Progenitor cell of endocrine pancreas (in vitro differentiated cells): ENCODE results near the gene SEC24D. TPM values are rescaled to one million over a fixed set of nuclear protein-coding genes. Genes with fewer than 3 reads are reported as not detected.

Source experiments
- DNase-seq: peaks from one replicate; pipeline ENCODE4 v3.0.0; 2021; ENCODE audit warnings: low spot score; ENCODE audit not compliant: unreplicated experiment
- H3K27ac Mint-ChIP-seq: 2 replicates; pipeline ENCODE4 v1.8.0; 2021; ENCODE audit warnings: mild to moderate bottlenecking, moderate library complexity, mixed read lengths
- H3K27me3 Mint-ChIP-seq: 2 replicates; pipeline ENCODE4 v1.8.0; 2021; ENCODE audit warnings: mixed read lengths
- H3K36me3 Mint-ChIP-seq: 2 replicates; pipeline ENCODE4 v1.8.0; 2022; ENCODE audit warnings: mixed read lengths; ENCODE audit not compliant: insufficient read depth
- H3K4me1 Mint-ChIP-seq: 2 replicates; pipeline ENCODE4 v1.8.0; 2021; ENCODE audit warnings: low read depth, mixed read lengths
- H3K4me3 Mint-ChIP-seq: 2 replicates; pipeline ENCODE4 v1.8.0; 2021; ENCODE audit warnings: low read depth, mild to moderate bottlenecking, moderate library complexity, mixed read lengths
- H3K9me3 Mint-ChIP-seq: 2 replicates; pipeline ENCODE4 v1.8.0; 2021; ENCODE audit warnings: low read depth, mixed read lengths
- total RNA-seq: library from RNA; stranded (reverse); gene quantifications from 2 replicates; pipeline ENCODE4 v1.2.1, GENCODE V29; 2021
- TF ChIP-seq, protein P1 (sequence below): fragments of 200-600 bp; sonication (generic); IDR thresholded peaks from one replicate; pipeline ENCODE4 v1.5.0; 2021; ENCODE audit warnings: antibody characterized with exemption, mild to moderate bottlenecking; ENCODE audit not compliant: unreplicated experiment

Gene SEC24D
- total RNA-seq, 1 donor from 2014 or later, result 30.2 TPM

DNA sequence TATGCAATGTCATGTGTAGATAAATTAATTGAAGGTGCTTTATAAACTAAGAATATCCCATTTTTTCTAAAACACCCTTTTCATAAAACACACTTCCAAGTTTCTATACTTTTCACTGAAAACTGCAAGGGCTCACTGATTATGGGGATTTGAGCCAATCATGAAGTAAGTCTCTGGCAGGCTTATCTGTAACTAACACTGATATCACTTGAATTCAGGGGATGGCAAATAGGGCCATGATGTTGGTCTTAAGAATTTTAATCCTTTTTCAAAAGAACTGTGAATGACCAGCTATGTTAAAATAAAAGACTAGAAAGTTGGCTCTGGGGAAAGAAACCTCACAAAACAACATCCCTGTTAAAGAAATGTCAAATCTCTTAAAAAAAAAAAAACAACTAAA lies 13.0 kb upstream of the SEC24D start:
- TF ChIP-seq, protein P1, sequence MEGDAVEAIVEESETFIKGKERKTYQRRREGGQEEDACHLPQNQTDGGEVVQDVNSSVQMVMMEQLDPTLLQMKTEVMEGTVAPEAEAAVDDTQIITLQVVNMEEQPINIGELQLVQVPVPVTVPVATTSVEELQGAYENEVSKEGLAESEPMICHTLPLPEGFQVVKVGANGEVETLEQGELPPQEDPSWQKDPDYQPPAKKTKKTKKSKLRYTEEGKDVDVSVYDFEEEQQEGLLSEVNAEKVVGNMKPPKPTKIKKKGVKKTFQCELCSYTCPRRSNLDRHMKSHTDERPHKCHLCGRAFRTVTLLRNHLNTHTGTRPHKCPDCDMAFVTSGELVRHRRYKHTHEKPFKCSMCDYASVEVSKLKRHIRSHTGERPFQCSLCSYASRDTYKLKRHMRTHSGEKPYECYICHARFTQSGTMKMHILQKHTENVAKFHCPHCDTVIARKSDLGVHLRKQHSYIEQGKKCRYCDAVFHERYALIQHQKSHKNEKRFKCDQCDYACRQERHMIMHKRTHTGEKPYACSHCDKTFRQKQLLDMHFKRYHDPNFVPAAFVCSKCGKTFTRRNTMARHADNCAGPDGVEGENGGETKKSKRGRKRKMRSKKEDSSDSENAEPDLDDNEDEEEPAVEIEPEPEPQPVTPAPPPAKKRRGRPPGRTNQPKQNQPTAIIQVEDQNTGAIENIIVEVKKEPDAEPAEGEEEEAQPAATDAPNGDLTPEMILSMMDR, result no peak
- H3K27me3 Mint-ChIP-seq, result peaks cover 23% of the 10 kb centered on the region
- no peak for DNase-seq
- no peak overlapping the region for H3K4me3 Mint-ChIP-seq
- H3K9me3 Mint-ChIP-seq, result no peaks in the 10 kb centered on the region
- no peak overlapping the region for H3K27ac Mint-ChIP-seq
- H3K4me1 Mint-ChIP-seq, result no peaks in the 10 kb centered on the region
- H3K36me3 Mint-ChIP-seq, result no peaks in the 10 kb centered on the region

DNA sequence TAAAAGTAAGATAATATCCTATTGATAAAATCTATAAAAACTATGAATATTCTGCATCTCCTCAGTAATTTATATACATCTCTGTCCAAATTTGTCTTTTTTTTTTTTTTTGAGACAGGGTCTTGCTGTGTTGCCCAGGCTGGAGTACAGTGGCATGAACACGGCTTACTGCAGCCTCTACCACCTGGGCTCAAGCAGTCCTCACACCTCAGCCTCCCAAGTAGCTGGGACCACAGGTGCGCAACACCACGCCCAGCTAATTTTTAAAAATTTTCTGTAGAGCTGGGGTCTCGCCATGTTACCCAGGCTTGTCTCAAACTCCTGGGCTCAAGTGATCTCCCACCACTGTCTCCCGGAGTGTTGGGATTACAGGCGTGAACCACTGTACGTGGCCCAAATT lies 12.3 kb upstream of the SEC24D start:
- H3K4me1 Mint-ChIP-seq, result no peaks in the 10 kb centered on the region
- TF ChIP-seq, protein P1, result no peak
- no peaks in the 10 kb centered on the region for H3K36me3 Mint-ChIP-seq
- peaks cover 25% of the 10 kb centered on the region for H3K27me3 Mint-ChIP-seq
- no peak for DNase-seq
- no peak overlapping the region for H3K27ac Mint-ChIP-seq
- H3K4me3 Mint-ChIP-seq, result no peak overlapping the region
- H3K9me3 Mint-ChIP-seq, result no peaks in the 10 kb centered on the region

DNA sequence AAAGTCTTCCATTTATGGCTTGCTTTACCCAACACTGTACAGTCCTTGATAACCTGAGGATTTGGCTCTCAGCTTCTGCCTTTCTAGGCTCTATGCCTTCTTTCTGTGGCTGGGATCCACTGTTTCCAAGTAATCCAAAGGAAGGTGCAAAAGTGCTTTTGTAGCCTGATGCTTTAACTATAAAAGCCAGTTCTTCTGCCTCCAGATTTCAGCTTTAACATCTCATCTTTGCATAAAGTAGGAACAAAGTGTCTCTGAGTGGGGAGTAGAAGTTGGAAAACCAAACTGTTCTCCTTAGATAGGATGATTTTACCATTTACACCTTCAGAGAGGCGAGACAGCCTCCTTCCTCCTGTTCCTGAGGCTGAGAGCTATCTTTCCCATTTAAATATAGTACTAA lies 11.1 kb upstream of the SEC24D start:
- Mint-ChIP-seq H3K27ac (no peak overlapping the region), H3K4me1 (no peaks in the 10 kb centered on the region), H3K9me3 (no peaks in the 10 kb centered on the region), H3K4me3 (no peak overlapping the region), H3K27me3 (peaks cover 21% of the 10 kb centered on the region), H3K36me3 (no peaks in the 10 kb centered on the region)
- TF ChIP-seq, protein P1, result no peak
- no peak for DNase-seq

DNA sequence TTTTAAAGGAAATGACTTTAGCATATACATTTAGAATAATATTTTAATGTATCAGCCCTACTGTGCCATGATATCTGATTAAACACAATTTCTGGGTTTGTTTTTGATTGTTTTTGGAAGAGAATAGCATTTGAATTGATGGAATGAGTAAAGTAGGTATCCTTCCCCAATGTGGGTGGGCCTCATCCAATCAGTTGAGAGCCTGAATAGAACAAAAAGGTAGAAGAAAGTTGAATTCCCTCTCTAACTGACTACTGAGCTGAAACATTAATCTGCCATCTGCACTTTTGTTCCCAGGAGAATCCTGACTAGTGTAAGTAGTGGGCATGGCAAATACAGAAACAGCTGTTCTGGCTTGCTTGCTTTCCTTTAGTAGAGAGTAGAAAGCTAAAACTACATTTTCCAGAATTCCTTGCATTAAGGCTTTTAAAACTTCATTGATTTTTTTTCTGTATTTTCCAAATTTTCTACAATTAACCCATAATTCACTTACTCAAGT lies 9.7 kb upstream of the SEC24D start:
- DNase-seq, result no peak
- H3K36me3 Mint-ChIP-seq, result no peaks in the 10 kb centered on the region
- TF ChIP-seq, protein P1, result no peak
- no peaks in the 10 kb centered on the region for H3K9me3 Mint-ChIP-seq
- H3K4me3 Mint-ChIP-seq, result no peak overlapping the region
- peaks cover 18% of the 10 kb centered on the region for H3K27me3 Mint-ChIP-seq
- no peaks in the 10 kb centered on the region for H3K4me1 Mint-ChIP-seq
- no peak overlapping the region for H3K27ac Mint-ChIP-seq

DNA sequence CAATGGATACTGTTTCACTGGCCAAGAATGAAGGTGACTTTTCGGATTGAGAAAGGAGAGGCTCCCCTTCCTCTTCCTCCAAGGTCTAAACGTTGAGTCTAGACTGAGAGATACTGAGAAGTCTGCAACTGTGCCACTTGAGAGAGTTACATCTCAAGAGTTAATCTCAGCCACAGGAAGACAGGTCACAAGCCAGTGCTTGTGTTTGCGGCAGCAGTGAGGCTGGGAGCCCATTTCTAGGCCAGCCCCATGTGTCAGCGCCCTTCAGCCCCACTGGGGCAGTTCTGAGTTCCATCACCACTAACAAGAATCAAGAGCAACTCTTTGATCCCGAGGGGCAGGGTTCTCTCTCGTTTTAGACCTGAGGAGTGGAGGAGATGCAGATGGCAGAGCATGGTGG lies 7.3 kb upstream of the SEC24D start:
- no peak overlapping the region for H3K27ac Mint-ChIP-seq
- peaks cover 19% of the 10 kb centered on the region for H3K27me3 Mint-ChIP-seq
- H3K9me3 Mint-ChIP-seq, result no peaks in the 10 kb centered on the region
- H3K4me3 Mint-ChIP-seq, result no peak overlapping the region
- no peaks in the 10 kb centered on the region for H3K4me1 Mint-ChIP-seq
- no peak for DNase-seq
- H3K36me3 Mint-ChIP-seq, result no peaks in the 10 kb centered on the region
- TF ChIP-seq, protein P1, result no peak
